NCI-H2171 (cell line): ENCODE data around the gene NUP62.

ENCODE experiments used
- DNase-seq: peaks from one replicate; lab custom pipeline; 2025; lab: John Stamatoyannopoulos, UW

NUP62 gene

DNA sequence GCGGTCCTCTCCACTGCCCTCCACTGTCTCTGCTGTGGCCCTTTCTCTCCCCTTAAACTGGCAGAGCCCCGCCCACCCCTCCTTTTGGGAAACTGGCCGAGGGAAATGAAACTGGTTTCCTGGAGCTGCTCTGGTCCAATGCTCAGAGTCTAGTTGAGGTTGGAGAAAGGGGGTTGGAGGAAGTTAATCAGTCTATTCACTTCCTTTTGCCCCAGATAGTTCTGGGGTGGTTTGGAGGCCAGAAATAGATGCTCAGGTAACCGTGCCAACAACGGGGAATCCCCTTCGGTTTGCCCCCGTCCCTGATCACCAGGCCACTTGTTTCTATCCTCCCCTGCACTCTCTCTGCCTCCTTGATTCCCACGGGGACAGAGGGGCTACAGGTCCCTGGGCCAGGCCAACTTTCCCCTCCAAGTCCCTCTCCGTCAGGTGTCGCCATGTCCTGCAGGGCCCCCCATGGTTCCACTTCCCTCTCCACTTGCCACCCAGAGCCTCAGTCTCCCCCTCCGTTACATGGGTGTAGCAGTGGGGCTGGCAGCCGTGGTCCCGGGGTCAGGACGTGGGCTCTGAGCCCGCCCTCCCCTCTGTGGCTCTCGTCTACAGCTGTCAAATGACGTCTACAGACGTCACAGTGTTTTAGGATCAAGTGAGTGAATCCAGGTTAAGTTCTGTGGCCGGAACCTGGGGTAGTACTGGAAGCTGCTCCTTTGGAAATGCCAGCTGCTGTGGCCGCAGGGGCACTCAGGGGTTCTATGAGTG lies 32.3 kb downstream of the NUP62 start, which contains the start of gene IL4I1:
TSS of gene IL4I1 (minus strand) at position 25 of the 759 bp plus-strand sequence. CDS start 727 bp downstream, outside the sequence.
- no peak for DNase-seq

DNA sequence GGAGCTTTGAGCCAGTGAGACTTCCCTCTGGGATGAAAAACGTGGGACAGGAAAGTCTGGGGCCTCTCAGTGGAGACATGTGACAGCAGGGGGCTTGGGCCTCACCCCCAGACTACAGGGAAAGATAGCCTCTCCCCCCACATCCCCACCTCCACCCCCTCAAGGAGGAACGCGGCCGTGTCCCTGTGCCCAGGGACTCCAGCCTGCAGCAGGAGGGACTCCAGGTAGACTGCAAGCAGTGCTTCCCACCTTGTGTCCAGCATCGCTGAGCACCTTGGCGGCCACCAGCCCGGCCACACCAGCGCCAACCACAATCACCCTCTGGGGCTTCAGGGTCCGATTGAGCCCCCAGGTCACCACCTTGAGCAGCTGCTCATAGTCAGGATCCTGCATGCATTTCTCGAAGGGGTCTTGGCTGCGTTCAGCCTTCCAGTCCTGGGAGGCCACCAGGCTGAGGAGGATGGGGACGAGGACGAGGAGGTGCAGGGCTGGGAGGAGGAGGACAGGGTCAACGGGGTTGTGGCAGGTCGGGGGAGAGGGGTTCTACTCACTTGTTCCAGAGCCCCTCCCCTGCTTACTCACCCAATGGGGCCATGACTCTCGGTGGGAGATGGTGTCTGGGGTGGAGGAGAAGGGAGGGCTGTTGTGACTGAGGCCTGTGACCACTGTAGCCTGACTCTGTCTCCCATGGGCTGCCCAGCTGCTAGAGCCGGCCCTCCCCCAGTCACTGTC lies 33.6 kb downstream of the NUP62 start:
- DNase-seq, result no peak

DNA sequence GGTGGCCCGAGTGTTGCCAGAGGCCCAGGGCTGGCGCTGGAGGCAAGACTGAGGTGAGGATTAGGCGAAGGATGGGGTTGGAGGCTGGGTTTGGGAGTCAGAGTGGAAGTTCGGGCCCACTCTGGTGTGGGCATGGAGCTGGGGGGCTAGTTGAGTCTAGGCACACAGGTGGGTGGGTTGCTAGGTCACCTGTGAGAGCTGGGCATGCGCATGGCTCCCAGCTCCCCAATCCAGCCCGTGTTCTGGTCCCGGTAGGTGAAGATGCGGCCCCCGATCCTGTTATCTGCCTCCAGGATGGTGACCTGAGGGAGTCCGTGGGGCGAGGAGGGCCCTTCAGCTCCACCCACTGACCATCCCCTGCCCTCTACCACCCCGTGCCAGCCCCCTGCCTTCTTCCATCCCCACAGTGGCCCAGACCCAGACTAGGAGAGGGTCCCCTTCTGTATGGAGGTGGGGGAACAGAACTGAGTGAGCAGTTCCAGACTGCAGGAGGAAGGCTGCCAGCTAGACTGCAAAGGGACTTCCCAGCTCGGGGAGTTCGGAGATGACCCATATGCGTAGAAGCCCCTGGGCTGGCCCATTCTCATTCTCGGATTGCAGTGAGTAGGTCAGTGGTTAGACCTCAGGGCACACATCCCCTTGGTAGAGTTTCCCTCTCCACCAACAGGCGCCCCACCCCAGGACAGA lies 34.3 kb downstream of the NUP62 start:
- no peak for DNase-seq

DNA sequence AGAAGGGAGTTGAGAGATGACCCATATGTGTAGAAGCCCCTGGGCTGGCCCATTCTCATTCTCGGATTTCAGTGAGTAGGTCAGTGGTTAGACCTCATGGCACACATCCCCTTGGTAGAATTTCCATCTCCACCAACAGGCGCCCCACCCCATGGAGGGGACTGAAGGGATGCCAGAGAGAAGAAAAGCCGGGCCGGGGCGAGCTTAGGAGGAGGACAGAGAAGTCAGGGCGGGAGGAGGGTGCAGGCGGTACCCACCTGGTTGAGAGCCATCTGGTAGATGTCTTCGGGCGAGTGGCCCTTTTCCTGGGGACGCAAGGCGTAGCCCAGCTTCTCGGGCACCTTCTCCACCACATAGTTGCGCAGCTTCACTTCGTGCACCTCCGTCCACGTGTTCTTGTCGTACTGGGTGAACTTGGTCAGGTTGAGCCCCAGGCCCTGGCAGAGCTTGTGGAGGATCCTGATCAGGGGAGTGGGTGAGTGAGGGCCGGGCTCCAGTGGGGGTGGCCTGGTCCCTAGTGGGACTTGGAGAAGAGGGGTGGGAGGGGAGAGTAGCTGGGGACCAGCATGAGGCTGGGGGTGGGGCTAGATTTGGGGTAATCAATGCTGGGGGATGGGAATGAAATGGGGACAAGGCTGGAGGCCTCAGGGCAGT lies 35.2 kb downstream of the NUP62 start:
- DNase-seq, result no peak

DNA sequence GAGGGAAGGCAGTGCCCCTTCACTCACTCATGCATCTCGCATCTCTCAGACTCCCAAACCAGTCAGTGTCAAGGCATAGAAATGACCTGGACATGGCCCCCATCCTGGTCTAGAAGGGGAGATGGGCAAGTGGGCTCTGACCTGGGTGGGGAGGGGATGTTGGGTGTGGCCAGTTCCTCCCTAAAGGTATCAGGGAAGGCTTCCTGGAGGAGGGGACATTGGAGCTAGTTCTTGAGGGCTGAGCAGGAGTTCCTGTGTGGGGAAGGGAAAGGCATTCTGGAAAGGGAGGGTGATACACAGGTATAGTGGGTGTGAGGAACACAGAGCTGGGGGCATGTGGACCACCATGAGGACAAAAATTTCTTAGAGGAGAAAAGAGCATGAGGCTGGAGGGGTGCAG lies 36.6 kb downstream of the NUP62 start:
- DNase-seq, result no peak

DNA sequence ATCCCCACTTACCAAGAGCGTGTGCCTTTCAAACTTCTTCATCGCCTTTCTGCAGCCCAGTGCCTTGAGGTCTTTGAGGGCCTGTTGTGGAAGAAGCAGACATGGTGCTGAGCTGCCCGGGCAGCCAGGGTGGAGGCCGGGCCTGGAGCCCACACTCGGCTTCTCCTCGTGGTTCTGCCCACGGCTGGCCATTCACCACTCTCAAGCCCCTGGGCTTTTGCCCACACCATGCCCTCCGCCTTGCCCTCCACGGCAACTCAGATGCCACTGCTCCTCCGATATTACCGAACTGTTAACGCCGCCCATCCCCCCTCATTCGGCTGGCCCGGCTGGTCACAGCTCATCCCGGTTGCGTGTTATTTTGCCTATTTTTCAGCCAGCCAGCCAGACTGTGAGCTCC lies 37.9 kb downstream of the NUP62 start:
- no peak for DNase-seq

DNA sequence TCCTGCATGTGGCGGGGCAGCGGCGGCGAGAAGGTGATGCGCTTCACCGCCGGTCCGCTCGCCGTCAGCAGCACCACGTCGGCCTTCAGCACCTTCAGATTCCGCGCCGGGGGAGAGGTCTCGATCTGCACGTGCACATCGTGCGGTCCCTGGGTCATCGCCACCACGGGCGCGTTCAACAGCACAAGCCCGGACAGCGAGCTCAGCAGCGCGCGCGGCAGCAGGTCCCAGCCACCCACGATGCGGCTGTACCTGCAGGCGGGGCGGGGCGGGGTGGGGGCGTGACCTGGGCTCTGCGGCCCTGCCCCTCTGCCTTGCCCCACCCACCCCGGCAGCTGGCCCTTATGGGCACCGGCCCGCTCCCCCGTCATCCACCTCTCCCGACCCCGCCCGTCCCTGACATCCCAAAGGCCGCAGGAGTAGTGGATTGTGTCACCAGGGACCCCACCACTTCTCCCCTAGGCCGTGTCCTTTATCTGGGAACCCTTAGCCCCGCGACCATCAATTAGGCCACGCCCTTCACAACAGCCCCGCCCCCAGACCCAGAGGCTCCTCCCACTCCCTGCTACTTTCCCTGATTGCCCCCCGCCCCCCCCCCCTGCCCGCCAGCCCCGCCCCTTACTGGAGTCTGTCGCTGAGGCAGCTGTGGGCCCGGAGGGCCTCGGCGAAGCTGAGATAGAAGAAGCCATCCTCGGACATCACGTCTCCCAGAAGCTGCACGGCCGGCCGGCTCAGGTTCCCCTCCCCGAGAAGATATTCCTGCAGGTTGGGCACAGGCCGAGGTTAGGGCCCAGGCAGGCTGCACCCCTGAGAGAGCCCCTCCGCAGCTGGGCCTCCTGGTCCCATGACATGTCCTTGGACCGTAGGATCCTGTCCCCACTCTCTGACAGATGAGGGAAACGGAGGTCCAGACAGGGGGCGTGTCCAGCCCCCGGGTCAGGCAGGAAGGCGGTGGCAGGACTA lies 38.7 kb downstream of the NUP62 start:
- peak; percentile 42 for DNase-seq

DNA sequence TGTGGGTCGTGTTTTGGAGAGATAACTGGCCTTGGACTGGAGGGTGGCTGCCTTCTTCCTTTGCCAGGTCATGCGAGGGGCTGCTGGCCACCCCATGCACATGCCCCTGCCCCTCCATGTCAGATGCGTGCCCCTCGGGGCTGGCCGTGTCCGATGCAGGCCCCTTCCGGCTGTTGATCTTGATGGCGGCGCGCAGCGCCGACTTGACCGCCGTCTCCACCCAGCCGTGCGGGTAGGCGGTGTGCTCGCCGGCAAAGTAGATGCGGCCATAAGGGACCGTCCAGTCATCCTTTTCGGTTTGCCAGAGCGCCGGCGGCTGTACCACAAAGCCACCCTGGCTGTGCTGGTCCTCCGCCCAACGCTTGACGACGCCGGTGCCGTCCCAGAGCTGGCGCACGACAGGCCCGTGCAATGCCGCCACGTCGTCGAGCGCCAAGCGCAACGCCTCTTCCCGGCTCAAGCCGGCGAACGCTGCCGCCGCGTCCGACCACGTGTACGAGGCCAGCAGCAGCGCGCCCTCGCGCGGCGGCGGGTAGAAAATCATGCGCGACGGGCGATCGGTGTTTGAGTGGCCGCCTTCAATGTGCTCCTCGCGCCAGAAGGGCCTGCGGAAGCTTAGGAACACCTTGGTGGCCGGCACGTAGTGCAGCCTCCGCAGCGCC lies 39.5 kb downstream of the NUP62 start:
- DNase-seq, result peak; percentile 25

DNA sequence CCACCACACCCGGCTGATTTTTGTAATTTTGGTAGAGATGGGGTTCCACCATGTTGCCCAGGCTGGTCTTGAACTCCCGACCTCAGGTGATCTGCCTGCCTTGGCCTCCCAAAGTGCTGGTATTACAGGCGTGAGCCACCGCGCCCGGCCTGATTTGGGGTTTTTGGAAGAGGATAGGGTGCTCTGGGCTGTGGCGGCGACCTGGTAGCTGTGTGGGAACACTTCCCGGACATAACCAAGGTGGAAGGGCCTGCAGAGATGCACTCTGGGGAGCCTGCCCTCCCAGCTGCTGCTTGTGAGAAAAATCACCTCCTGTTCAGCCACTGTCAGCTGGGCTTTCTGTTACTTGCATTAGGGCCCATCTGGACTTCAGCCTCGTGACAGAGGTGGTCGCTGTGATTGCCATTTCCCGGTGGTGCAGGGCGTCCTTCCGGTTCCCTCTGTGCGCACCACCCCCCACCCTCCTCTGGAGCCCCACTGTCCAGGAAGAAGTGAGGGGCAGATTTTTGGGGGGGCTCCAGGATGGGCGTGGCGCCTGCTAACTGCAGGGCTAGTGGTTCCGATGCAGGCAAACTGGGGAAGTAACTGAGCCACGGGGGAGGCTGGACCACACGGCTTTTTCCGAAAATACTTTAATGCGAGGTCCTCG lies 40.1 kb downstream of the NUP62 start:
- DNase-seq, result no peak

DNA sequence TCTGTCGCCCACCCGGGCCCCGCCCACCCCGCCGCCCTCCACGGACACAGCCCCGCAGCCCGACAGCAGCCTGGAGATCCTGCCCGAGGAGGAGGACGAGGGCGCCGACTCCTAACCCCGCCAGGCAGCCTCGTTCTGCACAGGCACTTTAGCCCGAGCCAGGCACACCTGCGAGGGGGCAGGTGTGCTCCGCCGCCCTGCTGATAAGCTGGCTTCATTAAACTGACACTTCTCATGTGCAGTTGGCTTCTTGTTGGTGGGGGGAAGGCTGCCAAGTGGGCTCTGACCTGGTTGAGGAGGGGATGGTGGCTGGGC lies 40.8 kb downstream of the NUP62 start:
- no peak for DNase-seq

DNA sequence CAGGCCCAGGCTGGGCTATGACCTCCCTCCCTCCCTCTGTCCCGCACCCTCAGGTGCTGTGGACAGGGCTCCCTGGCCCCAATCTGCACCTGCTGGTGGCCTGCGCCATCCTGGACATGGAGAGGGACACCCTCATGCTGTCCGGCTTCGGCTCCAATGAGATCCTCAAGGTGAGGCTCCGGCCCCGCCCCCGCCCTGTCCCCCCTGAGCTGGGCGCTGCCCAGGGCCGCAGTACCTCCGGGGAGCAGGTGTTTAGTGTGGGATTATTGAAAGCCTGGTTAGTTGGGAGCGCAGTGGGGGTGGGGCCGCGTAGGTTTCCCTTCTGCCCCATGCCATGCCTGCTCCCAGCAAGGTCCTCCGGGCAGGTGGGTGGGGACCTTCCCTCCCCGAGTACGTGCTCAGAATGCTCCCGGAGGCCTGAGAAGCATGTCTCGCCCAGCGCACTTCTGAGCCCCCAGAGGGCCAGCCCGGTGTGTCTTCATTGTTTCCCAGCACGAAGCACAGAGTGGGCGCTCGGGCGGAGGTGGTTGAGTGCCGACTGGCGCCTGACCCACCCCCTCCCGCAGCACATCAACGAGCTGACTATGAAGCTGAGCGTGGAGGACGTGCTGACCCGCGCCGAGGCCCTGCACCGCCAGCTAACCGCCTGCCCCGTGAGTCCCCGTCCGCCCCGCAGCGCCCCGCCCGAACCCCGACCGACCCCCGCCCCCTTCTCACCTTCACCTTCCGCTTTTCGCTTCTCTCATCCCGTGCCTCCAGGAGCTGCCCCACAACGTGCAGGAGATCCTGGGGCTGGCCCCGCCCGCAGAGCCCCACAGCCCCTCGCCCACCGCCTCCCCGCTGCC lies 41.4 kb downstream of the NUP62 start:
- DNase-seq, result no peak

DNA sequence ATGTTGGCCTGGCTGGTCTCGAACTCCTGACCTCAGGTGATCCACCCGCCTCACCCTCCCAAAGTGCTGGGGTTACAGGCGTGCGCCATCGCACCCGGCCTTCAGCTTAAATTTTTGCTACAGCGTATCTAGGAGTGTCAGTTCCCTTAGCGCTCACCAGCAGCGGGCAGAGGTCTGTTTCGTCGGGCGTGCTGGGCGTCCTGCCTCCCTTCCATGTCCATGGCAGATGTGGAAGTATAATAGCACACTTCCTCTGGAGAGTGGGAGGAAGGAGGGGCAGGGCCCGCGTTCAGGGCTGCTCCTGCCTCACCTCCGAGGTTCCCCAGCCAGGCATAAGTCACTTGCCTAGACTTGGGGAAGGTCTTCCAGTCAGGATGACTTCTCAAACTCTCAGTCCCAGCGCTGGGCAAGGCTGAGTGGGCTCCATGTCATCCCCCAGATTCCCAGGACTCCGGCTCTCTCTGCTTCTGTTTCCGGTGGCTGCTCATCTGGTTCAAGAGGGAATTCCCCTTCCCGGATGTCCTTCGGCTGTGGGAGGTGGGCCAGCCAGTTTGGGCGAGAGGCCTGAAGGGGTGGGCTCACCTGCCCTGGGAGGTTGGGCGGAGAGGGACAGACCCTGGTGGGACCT lies 42.2 kb downstream of the NUP62 start:
- DNase-seq, result no peak

DNA sequence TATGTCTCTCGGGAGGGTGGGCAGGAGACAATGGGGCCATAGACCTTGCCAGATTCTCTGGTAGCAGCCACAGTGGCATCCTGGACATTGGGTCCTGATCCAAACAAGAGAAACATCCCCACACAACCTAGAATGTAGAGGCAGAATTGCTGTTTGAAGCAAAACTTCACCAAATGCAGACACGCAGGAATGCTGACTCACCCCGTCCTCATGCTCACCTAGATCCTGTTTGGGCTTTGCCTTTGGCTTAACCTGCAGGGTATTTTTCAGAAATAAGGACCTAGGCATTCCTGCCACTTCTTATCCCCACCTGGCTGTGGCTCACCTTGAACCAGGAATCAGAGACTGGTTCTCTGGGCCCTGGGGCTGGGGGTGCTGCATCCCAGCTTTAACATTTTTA lies 44.5 kb downstream of the NUP62 start:
- DNase-seq, result no peak

DNA sequence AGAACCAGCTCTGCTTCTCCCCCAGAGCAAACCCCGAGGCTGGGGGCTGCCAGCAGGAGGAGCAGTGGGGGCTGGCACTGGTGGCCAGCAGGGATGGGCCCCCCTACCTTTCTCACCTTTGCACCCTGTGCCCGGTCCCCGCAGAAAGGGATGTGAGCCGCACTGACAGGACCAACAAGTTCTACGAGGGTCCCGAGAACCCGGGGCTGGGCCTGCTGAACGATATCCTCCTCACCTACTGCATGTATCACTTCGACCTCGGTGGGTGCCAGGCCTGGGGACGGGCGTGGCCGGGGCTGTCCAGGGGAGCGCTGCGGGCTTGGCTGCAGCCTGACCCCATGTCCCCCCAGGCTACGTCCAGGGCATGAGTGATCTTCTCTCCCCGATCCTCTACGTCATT lies 45.2 kb downstream of the NUP62 start:
- no peak for DNase-seq

DNA sequence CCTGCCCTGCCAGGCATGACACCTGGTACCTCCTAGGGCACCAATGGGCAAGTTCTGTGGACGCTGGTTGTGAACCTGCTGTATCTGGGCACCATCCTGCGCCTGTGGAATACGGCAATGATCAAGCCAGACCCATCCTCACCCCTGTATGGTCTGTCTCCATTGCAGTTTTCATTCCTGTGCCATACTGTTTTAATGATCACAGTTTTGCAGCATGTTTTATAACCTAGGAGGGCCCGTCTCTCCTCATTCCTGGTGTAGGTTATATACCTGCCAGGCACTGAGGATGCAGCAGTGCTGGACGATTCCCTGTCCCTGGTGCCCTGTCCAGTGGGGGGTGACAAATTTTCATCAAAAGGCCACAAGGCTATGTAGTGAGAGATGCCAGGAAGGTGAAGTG lies 46.2 kb downstream of the NUP62 start:
- DNase-seq, result no peak

DNA sequence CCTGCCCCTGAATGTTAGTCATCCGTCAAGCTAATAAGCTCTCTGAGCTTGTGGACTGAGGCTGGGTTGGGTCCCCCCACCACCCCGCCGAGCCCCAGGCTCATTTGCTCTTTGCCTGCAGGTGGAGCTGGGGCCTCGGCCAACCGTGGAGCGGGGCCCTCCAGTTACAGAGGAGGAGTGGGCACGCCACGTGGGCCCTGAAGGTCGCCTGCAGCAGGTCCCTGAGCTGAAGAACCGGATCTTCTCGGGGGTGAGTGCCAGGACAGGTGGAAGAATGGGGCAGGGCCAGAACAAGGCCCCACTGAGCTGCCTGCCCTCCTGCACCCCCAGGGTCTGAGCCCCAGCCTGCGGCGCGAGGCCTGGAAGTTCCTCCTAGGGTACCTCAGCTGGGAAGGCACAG lies 46.7 kb downstream of the NUP62 start:
- DNase-seq, result no peak

DNA sequence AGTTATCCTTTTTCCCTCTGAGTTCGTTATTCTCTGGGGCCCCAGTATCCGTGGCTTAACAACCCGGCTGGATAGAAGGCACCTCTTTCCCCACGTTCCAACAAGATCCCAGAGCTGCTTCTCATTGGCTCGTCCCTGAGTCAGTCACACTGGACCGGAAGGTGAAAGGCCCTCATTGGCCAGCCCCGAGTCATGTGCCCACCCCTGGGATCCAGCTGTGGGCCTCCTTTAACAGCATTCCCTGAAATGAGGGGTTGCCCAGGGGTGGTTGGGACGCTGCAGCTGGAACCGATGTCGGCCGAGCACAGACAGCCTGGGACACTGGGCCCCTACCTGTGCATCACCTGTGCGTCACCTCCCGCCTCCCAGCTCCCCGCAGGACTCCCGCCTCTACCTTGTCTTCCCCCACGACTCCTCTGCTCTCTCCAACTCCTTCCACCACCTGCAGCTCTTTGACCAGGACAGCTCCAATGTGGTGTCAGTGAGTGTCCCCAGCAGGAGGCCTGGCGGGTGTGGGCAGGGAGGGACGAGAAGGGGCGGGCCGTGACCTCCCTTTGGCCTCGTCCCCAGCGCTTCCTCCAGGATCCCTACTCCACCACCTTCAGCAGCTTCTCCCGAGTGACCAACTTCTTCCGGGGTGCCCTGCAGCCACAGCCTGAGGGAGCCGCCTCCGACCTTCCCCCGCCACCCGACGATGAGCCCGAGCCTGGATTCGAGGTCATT lies 47.5 kb downstream of the NUP62 start:
- no peak for DNase-seq

DNA sequence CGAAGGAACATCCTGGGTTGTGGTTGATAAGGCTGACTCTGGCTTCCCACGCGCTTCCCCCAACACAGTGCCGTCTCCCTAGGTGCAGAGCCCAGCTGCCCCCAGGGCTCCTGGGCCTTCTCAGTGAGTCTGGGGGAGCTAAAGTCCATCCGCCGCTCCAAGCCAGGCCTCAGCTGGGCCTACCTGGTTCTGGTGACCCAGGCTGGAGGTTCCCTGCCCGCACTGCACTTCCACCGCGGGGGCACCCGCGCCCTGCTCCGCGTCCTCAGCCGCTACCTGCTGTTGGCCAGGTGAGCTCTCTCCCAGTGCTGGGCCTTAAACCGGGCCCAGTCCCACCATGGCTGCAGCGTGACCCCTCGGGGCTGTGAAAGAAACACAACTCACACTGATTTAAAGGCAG lies 48.1 kb downstream of the NUP62 start:
- DNase-seq, result no peak
